Gastroesophageal sphincter (tissue), 3 donors: ENCODE data around the gene POU4F2.

ENCODE experiments used
- EP300 ChIP-seq: sonication (generic); formaldehyde crosslinking; IDR thresholded peaks from one replicate; pipeline ENCODE4 v1.6.1; 2017; ENCODE audit warnings: antibody characterized with exemption, mild to moderate bottlenecking
- POLR2A ChIP-seq, 2 donors: fragments of 450-650 bp; IDR thresholded peaks; one replicate each; pipeline ENCODE4 v1.6.1; 2017; ENCODE audit warnings: antibody characterized with exemption in 2 of 2, mild to moderate bottlenecking in 2 of 2, moderate library complexity in 1 of 2
- POLR2AphosphoS5 ChIP-seq: sonication (generic); formaldehyde crosslinking; IDR thresholded peaks from one replicate; pipeline ENCODE4 v1.6.1; 2017; ENCODE audit warnings: antibody characterized with exemption
- TF ChIP-seq, protein P1 (sequence below), 4 experiments: fragments of 200-600 bp in 2 of 4; fragments of 450-650 bp in 2 of 4; sonication (generic) in 1 of 4; IDR thresholded peaks; one replicate each; pipeline ENCODE4 v1.5.1; 2017 to 2019; ENCODE audit warnings: antibody characterized with exemption in 4 of 4, mild to moderate bottlenecking in 2 of 4, moderate library complexity in 2 of 4

DNA sequence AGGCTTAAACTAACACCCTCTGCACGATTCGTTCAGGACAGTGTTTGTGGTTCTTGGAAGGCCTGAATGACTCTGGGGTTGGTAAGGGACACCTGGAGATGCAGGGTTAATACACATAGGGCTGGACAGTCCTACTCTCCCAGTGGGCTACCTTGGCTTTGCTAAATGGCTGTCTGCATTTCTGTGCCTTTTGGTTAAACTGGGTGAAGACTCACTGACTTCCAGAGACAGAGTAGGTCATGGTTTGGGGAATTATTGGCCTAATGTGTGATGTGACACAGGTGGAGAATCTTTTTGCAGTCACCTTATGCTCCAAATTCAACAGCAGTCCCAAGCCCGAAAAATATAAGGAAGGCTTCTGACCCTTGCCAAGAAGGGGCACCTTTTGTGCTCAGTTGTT lies 10.5 kb downstream of the POU4F2 start:
- TF ChIP-seq EP300 (no peak), POLR2AphosphoS5 (no peak), POLR2A (IDR thresholded peaks at IDR 0.05) (no peak)
- TF ChIP-seq, protein P1, sequence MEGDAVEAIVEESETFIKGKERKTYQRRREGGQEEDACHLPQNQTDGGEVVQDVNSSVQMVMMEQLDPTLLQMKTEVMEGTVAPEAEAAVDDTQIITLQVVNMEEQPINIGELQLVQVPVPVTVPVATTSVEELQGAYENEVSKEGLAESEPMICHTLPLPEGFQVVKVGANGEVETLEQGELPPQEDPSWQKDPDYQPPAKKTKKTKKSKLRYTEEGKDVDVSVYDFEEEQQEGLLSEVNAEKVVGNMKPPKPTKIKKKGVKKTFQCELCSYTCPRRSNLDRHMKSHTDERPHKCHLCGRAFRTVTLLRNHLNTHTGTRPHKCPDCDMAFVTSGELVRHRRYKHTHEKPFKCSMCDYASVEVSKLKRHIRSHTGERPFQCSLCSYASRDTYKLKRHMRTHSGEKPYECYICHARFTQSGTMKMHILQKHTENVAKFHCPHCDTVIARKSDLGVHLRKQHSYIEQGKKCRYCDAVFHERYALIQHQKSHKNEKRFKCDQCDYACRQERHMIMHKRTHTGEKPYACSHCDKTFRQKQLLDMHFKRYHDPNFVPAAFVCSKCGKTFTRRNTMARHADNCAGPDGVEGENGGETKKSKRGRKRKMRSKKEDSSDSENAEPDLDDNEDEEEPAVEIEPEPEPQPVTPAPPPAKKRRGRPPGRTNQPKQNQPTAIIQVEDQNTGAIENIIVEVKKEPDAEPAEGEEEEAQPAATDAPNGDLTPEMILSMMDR (IDR thresholded peaks at IDR 0.05), result no peak
